NCI-H1092 (cell line): ENCODE data around the gene NDEL1.
"Not testable (repeated sequence)": the region's sequence is repeated elsewhere in the genome, so short reads cannot be mapped to it uniquely, and the experiment has no call there.

Experiments used
- DNase-seq: peaks from one replicate; lab custom pipeline; 2025; lab: John Stamatoyannopoulos, UW

NDEL1 gene

DNA sequence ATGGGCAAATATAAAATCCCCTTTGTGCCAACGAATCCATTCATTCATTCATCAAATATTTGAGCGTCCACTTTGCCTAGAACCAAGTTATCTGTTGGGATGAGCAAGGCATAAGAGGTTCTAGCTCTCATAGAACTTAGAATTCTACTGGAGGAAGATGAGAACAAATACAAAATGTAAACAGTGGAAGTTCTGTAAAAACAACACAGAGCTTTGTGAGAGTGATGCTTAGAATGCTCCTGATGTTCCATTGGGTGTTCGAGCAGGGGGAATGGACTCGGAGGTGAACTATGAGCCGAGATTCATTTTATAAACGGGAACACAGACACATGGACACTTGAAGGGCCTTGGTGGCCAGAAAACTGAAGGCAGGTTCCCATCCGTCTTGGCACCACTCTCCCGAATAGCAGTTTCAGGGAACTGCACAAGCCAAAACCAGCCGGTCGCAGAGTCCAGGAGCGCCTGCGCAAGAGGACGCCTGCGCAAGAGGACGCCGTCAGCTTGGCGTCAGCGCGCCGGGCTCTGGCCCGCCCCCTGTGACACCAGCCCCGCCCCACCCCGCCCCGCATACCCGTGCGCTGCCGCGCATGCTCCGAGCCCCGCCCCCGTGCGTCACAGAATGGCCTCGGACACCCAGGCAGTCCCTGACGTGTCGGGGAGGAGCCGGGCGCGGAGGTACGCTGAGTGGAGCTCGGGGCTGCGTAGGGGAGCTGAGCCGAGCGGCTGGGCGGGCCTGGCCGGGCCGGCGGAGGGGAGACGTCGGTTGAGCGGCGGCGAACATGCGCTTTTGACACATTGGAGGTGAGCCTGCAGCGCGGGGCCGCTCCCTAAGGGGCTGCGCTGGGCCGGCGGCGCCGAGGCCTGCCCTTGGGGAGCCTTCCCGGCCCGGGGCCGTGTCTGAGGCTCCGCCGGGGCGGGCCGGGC lies at the start of gene NDEL1:
NDEL1 (plus strand) TSS at position 640 of the 924 bp plus-strand sequence. CDS start 8,388 bp downstream, outside the sequence.
- DNase-seq = peak; percentile 93

- no peak for DNase-seq
Measured at GRCh38 chr17:8386841-8387240, 48.8 kb upstream of the NDEL1 start.

- no peak for DNase-seq
Measured at GRCh38 chr17:8387914-8388651, 47.6 kb upstream of the NDEL1 start.

DNA sequence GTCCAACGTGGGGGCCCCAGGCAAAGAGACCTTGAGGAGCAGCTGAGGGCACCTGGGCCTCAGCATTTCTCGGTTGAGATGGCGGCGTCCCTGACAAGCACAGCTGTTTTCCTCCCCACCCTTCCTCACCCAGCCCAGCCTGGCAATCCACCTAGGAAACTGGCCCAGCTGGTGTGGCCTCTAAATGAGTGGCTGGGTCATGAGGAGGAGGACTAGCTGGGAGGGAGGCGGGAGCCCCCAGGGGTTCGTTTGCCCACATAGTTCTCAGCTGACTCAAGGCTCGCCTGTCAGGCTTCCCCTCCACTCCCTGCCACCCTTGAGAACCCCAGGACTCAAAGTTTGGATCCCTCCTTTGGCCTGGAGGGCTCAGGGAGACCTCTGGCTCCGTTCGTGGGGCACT lies 44.0 kb upstream of the NDEL1 start:
- DNase-seq = no peak

DNA sequence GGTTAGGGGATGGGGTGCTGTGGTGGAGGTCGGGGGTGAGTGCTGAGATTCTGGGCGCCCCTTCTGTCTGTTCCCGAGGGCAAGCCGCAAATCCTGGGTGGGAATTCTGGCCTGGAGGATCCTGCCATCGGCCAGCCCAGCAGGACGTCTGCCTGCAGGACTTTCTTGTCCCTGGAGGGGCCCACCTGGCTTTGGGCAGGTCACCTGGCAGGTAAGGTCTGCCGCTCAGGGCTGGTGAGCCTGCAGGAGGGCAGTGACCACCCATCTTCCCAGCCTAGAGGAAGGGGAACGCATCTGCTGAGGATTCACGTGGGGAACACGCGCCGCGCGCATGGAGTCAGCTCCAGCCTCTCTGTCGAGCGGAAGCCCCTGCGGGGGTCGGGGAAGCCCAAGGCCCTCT lies 43.4 kb upstream of the NDEL1 start:
- DNase-seq = no peak

DNA sequence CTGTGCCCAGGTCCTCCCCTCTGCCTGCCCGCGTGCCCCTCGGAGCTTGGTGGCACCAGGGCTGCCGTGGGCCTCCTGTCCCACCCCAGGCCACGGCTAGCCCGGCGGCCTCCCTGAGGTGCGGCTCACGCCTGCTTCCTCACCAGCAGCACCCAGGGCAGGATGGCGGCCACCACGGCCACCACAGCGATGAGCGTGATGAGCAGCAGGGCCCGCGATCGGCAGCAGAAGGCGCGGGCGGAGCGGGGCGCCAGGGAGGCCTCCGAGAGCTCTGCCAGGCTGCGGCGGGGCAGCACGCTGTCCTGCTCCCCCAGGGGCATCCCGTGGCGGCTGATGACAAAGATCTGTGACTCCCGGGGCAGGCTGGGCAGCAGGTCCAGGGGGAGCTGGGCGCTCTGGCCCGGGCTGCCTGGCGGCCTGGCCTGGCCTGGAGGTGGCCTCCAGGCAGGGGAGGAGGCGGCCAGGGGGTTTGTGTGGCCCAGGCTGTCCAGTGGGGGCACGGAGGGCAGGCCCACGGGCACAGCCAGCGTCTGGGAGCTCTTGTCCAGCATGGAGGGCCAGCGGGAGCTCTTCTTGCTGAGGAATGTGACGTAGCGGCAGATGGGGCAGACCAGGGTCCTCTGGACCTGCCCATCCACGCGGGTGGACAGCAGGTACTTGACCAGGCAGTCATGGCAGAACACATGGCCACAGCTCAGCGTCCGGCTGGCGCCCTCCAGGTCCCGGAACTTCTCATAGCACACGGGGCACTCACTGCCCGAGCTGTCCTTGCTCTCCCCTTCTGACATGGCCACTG lies 42.8 kb upstream of the NDEL1 start:
- no peak for DNase-seq

DNA sequence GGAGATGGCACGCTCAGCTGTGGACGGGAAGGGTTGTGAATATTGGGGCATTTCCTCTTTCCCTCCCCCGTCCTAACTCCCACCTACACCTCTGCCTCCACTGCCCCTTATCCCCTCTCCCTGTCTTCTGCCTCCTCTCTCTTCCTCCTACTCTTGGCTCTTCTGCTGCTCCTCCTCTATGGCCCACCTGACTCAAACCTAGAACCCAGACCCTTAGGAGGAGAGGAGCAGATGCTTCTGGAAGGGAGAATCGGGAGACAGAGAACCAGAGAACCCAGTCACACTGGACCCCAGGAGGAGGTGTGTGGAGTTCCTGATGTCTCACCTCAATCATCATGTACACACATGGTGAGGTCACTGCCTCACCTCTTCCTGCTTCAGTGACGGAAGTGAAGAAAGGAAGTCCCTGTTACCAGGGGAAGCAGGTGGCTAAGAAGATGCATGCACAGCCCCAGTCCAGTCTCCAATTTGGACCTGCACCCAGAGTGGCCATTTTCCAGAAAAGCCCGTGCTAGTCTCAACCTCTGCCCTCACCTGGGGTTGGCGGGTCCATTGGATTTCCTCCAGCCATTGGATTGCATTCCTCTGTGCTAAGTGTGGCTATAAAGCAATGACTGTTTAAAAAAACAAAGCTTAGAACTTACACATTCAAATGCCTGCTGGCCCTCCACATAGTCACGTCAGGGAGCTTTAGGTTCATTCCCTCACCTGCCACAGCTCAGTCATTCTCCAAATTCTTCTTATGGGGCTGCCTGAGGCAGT lies 42.0 kb upstream of the NDEL1 start:
- DNase-seq = no peak

DNA sequence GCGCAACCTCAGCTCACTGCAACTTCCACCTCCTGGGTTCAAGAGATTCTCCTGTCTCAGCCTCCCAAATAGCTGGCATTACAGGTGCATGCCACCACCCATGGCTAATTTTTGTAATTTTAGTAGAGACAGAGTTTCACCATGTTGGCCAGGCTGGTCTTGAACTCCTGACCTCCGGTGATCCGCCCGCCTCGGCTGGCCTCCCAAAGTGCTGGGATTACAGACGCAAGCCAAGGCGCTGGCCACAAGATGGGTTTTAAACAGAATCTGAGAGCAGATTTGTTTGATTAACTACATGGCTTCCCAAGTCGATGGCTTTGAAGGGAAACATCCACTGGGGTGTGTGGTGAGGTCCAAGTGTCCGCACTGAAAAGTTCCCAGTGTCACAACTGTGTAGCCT lies 41.2 kb upstream of the NDEL1 start:
- not testable (repeated sequence) for DNase-seq

- DNase-seq = no peak
Measured at GRCh38 chr17:8397636-8398035, 38.0 kb upstream of the NDEL1 start, which contains the start of gene RNF222. Gene RNF222, minus strand, starts transcription at chr17:8397827. Its CDS starts 4,366 bp downstream, at chr17:8393461.

GRCh38 chr17:8398980-8399379 lies 36.7 kb upstream of the NDEL1 start:
- no peak for DNase-seq

DNA sequence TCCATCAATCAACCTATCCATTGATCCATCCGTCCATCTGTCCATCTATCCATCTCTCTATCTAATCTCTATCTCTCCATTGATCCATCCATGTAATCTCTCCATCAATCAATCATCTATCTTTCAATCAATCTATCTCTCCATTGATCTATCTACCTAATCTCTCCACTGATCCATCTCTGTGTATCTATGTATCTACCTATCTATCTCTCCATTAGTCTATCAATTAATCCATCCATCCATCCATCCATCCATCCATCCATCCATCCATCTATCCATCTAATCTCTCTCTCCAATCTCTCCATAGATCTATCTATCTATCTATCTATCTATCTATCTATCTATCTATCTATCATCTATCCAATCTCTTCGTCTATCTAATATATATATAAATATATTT lies 34.6 kb upstream of the NDEL1 start:
- no peak for DNase-seq

DNA sequence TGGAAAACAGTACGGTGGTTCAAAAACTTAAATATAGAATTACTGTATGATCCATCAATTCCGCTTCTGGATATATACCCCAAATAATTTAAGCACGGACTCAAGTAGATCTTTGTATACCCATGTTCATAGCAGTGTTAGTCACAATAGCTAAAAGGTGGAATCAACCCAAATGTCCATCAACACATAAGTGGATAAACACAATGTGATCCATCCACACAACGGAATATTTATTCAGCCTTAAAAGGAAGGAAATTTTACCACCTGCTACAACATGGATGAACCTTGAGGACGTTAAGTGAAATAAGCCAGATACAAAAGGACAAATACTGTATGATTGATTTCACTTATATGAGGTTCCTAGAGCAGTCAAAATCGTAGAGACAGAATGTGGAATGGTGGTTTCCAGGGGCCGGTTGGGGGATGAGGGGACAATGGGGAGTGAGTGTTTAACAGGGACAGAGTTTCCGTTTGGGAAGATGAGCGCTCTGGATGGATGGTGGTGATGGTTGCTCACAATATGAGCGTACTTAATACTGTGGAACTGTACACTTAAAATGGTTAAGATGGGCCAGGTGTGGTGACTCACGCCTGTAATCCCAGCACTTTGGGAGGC lies 32.7 kb upstream of the NDEL1 start:
- DNase-seq = no peak

DNA sequence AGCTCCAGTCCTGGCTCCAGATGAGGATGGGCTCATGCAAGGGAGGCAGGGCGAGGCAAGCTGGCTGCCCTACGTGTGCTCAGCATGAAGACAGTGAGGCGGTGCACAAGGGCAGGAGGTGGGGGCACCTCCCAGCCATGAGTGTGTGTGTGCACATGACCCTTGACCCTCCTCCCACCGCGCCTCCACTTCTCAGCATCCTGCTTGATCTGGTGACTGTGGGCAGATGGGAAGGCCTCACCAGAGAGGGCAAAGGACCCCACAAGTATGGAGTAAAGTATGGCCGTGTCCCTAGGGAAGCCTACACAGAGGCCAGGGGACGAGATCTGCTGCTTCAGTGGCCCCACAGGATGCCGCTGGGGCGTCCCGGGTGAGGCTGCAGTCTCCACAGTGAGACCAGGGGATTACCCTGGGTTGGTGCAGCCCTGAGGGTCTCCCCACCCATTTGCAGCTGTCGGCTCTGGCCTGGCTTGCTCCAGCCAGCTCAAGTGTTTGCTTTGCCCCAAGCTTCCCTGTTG lies 30.1 kb upstream of the NDEL1 start:
- no peak for DNase-seq

GRCh38 chr17:8406174-8406573 lies 29.5 kb upstream of the NDEL1 start:
- no peak for DNase-seq

- DNase-seq = no peak
Measured at GRCh38 chr17:8408371-8408770, 27.3 kb upstream of the NDEL1 start.

DNA sequence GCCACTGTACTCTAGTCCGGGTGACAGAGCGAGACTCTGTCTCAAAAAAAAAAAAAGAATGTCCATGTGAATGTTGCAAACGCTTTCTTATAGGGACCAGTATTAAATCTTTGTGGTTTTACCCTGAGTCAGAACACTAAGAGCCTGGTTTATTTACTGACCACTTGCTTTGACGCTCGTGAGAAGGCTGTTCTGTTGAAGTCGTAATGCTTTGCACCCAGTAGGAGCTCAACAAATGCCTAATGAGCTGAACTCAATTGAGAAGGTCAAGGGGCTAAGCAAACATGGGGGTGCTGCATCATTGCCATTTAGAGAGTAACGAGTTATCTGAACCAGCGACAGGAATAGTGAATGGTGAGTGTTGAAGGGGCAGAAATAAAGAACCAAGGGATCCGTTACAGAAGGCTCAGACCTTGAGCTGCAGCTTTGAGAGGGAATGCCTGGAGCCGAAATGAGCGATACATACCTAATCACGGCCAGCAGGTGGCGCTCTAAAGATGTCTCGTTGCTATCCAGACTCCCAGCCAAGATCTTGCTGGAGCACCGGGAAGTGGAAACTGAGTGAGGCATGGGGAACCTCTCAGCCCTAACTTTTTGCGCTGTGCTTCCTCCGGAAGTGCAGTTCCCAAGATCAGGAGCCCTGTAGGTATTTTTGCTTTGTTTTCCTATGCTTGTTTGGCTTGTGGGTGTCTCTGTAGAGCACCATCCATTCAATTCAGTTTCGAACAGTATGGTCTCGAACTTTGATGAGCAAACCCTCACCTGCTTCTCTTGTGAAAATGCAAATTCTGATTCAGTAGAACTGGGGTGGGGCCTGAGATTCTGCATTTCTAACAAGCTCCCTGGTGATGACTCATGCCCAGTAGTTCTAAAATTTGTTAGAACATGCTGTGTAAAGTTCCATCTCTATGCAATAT lies 25.5 kb upstream of the NDEL1 start:
- peak; percentile 58 for DNase-seq

DNA sequence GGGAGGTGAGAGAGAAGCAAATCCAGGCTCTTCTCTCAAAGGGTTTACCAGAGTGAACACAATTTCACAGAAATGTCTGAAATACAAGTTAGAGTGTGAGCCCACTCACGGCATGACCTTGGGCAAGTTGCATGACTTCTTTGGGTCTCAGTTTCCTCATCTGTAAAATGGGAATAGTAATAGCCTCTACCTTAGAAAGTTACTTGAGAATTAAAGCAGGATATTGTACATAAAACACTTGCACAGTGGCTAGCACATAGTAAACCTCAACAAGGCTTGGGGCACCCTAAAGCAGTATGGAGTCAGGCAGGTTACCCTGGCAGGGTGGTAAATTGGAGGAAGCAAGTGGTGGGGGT lies 24.8 kb upstream of the NDEL1 start:
- no peak for DNase-seq

GRCh38 chr17:8412089-8412488 lies 23.6 kb upstream of the NDEL1 start:
- no peak for DNase-seq

- DNase-seq = no peak
Measured at GRCh38 chr17:8413328-8413727, 22.4 kb upstream of the NDEL1 start.

DNA sequence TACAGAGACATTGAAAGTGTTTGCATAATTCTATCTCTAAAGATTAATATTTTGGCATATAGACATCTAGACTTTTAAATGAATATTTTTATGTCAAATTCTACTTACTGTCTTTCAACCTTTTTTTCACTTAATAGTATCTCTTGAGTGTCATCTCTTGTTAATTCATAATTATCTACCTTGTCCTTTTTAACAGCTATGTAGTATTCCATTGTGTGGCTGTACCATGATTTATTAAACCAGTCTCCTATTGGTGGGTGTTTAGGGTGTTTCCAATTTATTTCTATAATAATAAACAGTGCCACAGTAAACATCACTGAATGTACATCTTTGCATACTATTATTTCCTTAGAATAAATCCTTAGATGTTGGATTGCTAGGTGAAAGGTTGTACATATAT lies 21.7 kb upstream of the NDEL1 start:
- DNase-seq = no peak
